ENCODE measurements around the gene NFKB2. TPM values are rescaled to one million over a fixed set of nuclear protein-coding genes. Genes with fewer than 3 reads are reported as not detected.
A peak's percentile ranks its signal among the peaks of the same experiment; 100 is the strongest.

Gene NFKB2
- total RNA-seq, 2 experiments from 2014 or later, result 240 to 256 TPM

DNA sequence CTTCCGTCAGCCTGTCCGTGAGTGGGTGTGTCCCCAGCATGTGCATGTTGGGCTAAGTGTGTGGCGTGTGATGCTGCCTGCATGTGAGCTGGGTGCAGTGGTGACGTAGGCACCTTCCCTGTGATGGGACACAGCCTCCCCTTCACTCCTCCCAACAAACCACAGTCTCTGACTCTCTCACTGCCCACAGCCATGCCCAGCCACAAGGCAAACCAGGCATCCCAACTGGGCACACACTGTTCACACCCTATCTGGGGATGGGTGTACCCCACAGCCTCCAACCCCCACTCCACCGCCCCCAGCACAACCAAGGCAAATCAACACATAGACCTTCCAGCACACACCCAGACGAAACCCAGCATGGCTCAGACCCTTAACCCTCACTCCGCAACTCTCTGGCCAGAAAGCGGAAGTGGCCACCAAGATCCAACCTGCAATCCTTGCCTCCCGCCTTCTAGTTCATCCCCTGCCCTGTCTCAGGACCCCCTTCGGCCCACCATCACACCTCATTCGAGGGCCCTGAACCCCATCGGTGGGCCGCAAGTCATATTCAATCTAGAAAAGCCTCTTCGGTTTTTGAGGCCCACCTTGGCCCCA, 12.7 kb downstream of the NFKB2 start:
- Histone ChIP-seq H3K4me1 (ENCODE audit: insufficient read depth, low read length) (peaks cover 57% of the 10 kb centered on the region), H3K27ac (ENCODE audit: low read depth in 1 of 2, low read length in 2 of 2) (no peak overlapping the region), H3K4me3 (ENCODE audit: low read length) (peak overlapping the region; percentile 28), H3K27me3 (ENCODE audit: control insufficient read depth in 1 of 2, insufficient read depth in 2 of 2, low read length in 2 of 2) (peaks cover 8 to 18% of the 10 kb centered on the region in 2 experiments), H3K36me3 (ENCODE audit: insufficient read depth, low read length) (no peaks in the 10 kb centered on the region), H3K9me3 (ENCODE audit: control insufficient read depth in 1 of 2, insufficient read depth in 1 of 2, low read length in 2 of 2) (peaks cover 0 to 15% of the 10 kb centered on the region in 2 experiments)
- Mint-ChIP-seq H3K4me1 (ENCODE audit: low read depth) (peaks cover 55% of the 10 kb centered on the region), H3K27me3 (peaks cover 36% of the 10 kb centered on the region), H3K9me3 (no peaks in the 10 kb centered on the region), H3K4me3 (peak overlapping the region; percentile 66), H3K36me3 (ENCODE audit: low read depth) (peaks cover 35% of the 10 kb centered on the region), H3K27ac (peak overlapping the region; percentile 85)
- ATAC-seq (ENCODE audit: poor library complexity) (peak; percentile 20), DNase-seq (peak in 3 of 14 experiments; percentile 10 to 74 (median 61))
- CTCF ChIA-PET, result interaction anchor here (1.4 kb wide), 1 partner anchor 9 kb away, joined by 8 read pairs; no protein-coding TSS in a partner anchor
- POLR2A ChIA-PET, result interaction anchor here (2.6 to 6.1 kb wide), 2 partner anchors 13 kb away, joined by 8 to 31 read pairs; partner anchors contain the start of genes FBXL15 and NFKB2
- TF ChIP-seq, protein P1, sequence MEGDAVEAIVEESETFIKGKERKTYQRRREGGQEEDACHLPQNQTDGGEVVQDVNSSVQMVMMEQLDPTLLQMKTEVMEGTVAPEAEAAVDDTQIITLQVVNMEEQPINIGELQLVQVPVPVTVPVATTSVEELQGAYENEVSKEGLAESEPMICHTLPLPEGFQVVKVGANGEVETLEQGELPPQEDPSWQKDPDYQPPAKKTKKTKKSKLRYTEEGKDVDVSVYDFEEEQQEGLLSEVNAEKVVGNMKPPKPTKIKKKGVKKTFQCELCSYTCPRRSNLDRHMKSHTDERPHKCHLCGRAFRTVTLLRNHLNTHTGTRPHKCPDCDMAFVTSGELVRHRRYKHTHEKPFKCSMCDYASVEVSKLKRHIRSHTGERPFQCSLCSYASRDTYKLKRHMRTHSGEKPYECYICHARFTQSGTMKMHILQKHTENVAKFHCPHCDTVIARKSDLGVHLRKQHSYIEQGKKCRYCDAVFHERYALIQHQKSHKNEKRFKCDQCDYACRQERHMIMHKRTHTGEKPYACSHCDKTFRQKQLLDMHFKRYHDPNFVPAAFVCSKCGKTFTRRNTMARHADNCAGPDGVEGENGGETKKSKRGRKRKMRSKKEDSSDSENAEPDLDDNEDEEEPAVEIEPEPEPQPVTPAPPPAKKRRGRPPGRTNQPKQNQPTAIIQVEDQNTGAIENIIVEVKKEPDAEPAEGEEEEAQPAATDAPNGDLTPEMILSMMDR (IDR thresholded peaks at IDR 0.05), result no peak
- intact Hi-C loops (cut with DNase I, micrococcal nuclease), result no loop called here

DNA sequence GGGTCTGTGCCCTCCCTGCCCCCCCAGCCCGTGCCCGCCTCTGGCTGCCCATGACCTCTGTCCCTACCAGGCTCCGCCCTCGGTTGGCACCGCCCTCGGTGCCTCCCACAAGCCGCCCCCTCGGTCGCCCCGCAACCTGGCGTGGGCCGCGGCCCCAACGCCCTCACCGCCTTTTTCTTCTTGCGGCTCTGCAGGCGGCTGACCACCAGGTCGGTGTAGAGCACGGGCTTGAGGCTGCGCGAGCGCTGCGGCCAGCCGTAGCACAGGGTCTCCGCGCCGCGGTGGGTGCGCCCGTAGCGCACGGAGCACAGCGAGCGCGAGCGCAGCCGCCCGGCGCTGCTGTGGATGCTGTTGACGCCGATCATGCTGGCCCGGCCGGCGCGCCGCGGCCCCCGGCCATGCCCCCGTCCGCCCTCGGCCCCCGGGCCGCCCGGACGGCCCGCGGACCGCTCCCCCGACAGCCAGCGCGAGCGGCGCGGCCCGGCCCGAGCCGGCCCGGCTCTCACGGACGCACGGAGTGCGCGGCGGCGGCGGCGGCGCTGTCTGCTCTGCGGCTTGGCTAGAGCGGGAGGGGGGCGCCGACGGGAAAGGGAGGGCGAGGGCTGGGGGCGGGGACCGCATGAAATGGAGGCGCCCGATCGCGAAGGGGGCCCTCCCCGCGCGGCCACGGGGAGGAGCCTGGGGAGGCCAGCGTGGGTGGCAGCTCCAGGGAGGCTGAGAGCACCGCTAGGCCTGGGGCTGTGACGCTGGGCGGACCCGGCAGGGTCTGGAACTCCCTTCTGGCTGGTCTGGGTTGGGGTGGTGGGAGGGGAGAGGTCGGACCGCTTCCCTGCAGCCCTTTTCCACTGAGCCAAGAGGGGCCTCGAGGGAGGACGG, 13.5 kb downstream of the NFKB2 start:
- H3K4me1 ChIP-seq (ENCODE audit: insufficient read depth, low read length), result peaks cover 53% of the 10 kb centered on the region
- intact Hi-C loops (cut with DNase I, micrococcal nuclease), result no loop called here
- ChIA-PET CTCF (interaction anchor here (1.1 to 2.7 kb wide), 4 partner anchors 9 to 177 kb away, joined by 3 to 13 read pairs (median 6); no protein-coding TSS in a partner anchor), POLR2A (interaction anchor here (0.5 to 3.0 kb wide), 8 partner anchors 10 to 236 kb away, joined by 3 to 48 read pairs (median 7); partner anchors contain the start of genes CUEDC2, FBXL15 and NFKB2)
- H3K27me3 Mint-ChIP-seq, result peaks cover 37% of the 10 kb centered on the region
- peak overlapping the region; percentile 54 for H3K4me3 ChIP-seq (ENCODE audit: low read length)
- peak overlapping the region in 1 of 2 donors; percentile 0 for H3K27ac ChIP-seq (ENCODE audit: low read depth in 1 of 2, low read length in 2 of 2)
- H3K36me3 Mint-ChIP-seq (ENCODE audit: low read depth), result peaks cover 28% of the 10 kb centered on the region
- peak; percentile 69 for ATAC-seq (ENCODE audit: poor library complexity)
- H3K4me1 Mint-ChIP-seq (ENCODE audit: low read depth), result peaks cover 56% of the 10 kb centered on the region
- H3K9me3 Mint-ChIP-seq, result no peaks in the 10 kb centered on the region
- H3K4me3 Mint-ChIP-seq, result peak overlapping the region; percentile 87
- no peaks in the 10 kb centered on the region for H3K36me3 ChIP-seq (ENCODE audit: insufficient read depth, low read length)
- H3K9me3 ChIP-seq (ENCODE audit: control insufficient read depth in 1 of 2, insufficient read depth in 1 of 2, low read length in 2 of 2), result peaks cover 0 to 15% of the 10 kb centered on the region in 2 experiments
- H3K27ac Mint-ChIP-seq, result peak overlapping the region; percentile 85
- peak; percentile 57 to 89 (median 74) for DNase-seq
- TF ChIP-seq, protein P1 (IDR thresholded peaks at IDR 0.05), result no peak
- H3K27me3 ChIP-seq (ENCODE audit: control insufficient read depth in 1 of 2, insufficient read depth in 2 of 2, low read length in 2 of 2), result peaks cover 8 to 18% of the 10 kb centered on the region in 2 experiments
